ENCODE data around the gene KCNN2. TPM values are rescaled to one million over a fixed set of nuclear protein-coding genes. Genes with fewer than 3 reads are reported as not detected.

The KCNN2 gene
- polyA plus RNA-seq, 10 donors, result 5.7 to 11.3 (median 8.5) TPM

DNA sequence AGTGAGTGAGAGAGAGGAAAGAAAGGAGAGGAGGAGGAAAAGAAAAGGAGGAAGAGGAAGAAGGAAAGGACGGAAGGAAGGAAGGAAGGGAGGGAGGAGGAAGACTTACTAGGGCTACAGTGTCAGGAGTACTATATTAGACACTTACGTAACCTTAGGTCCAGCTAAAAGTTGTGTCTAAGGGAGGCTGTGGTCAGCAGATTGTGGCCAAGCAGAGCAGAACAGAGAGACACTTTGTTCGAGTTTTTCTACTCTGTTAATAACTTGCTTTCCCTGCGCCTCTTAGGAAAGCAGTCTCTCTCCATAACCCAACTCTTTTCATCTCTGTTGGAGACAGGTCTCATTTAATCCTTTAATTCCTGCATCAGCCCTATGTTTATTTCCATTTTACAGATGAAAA is 138.9 kb downstream of the KCNN2 start:
- DNase-seq, result no peak

DNA sequence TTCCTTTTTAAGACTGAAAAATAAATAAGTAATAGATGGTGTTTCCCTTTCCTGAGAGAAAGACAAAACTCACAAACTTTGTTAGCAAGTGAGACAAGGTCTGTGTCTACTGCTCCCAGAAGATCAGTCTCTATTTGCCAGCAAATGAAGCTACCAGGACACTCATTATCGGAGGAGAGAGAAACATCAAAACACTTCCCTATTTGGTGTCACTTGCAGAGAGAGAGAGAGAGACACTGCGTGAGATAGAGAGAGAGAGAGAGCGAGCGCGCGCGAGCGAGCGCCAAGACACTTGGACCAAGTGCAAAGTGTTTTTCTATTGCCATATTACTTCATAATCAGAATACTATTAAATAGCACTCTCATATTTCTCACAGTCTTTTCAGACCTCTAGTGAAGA is 142.7 kb downstream of the KCNN2 start:
- DNase-seq, result no peak

DNA sequence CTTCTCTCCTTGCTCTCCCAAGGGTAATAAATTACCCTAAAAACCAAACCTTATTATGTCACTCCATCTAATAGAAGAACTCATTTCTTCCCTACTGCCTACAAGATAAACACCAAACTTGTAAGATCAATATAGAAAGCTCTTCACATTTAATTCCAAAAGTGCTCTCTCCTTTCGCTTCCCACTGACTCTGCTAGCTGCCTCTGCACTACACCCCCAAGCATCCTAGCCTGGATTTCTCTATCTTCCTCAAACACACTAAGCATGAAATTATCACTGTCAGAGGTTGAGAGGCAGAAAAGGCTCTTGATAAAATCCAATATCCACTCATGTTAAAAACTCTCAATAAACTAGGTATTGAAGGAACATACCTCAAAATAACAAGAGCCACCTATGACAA is 162.4 kb downstream of the KCNN2 start:
- DNase-seq, result no peak

- DNase-seq, result no peak
Observed at GRCh38 chr5:114544561-114544960, 182.7 kb downstream of the KCNN2 start.

All from muscle of back (tissue), 11 donors.